Retinal pigment epithelial cell (primary cell): ENCODE data around the gene MANBA.
A peak's percentile ranks its signal among the peaks of the same experiment; 100 is the strongest.
"Not testable (repeated sequence)": the region's sequence is repeated elsewhere in the genome, so short reads cannot be mapped to it uniquely, and the experiment has no call there.

ENCODE experiments used
- DNase-seq: peaks from one replicate; pipeline ENCODE4 v3.0.0-alpha.2; 2010; ENCODE audit warnings: low read depth
- H3K4me3 ChIP-seq: 2 replicates; pipeline ENCODE4 v1.5.1; 2011; ENCODE audit warnings: mild to moderate bottlenecking, low read length, control low read depth, moderate library complexity
- TF ChIP-seq, protein P1 (sequence below): conservative IDR thresholded peaks from 2 replicates; pipeline ENCODE4 v1.5.1; 2011; ENCODE audit warnings: low read depth, low read length, control low read depth, inconsistent platforms

MANBA gene

DNA sequence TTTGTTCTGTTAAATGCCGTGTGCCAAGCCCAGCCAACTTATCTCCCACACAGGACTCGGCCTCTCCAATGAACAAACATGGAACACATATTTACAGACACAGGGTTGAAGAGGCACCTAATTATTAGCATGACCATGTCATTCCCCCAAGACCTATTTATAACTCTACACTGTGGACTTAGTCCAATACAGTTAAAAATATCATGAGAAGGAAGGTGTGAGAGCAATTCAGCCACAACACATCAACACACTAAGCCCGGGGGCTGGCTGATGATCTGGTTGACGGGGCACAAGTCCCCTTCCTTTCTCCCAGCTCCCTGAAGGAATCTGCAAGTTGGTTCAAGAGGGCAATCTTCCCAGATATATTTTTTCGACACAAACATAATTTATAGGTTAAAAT, 28.1 kb downstream of the MANBA start:
- no peak for DNase-seq
- TF ChIP-seq, protein P1, sequence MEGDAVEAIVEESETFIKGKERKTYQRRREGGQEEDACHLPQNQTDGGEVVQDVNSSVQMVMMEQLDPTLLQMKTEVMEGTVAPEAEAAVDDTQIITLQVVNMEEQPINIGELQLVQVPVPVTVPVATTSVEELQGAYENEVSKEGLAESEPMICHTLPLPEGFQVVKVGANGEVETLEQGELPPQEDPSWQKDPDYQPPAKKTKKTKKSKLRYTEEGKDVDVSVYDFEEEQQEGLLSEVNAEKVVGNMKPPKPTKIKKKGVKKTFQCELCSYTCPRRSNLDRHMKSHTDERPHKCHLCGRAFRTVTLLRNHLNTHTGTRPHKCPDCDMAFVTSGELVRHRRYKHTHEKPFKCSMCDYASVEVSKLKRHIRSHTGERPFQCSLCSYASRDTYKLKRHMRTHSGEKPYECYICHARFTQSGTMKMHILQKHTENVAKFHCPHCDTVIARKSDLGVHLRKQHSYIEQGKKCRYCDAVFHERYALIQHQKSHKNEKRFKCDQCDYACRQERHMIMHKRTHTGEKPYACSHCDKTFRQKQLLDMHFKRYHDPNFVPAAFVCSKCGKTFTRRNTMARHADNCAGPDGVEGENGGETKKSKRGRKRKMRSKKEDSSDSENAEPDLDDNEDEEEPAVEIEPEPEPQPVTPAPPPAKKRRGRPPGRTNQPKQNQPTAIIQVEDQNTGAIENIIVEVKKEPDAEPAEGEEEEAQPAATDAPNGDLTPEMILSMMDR: no peak
- no peak overlapping the region for H3K4me3 ChIP-seq

DNA sequence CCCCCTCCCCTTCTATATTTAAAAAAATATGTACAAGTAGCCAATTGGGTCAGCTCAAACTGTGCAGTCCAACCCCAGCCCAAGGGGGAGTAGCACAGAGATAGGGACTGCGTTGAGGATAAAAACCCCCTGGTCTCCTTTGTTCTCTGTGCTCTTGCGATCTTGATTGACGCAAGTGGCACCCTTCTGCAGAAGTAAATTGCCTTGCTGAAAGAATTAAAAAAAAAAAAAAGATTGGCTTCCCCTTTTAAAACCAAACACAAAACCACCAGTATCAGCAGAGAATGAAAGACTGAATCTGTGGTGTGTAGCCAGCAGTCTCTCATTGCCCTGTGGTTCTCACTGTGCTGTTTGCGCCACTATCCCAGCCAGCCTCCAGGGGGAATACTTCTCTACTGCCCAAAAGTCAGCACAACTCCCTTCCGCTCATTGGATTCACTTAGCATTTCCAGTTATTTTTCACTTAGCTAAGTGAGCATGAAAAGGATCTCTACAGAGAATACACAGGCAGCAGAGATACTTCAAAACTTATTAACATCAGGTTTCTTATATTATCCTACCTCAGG, 29.7 kb downstream of the MANBA start:
- no peak for DNase-seq
- H3K4me3 ChIP-seq: no peak overlapping the region
- TF ChIP-seq, protein P1: peak; percentile 26

DNA sequence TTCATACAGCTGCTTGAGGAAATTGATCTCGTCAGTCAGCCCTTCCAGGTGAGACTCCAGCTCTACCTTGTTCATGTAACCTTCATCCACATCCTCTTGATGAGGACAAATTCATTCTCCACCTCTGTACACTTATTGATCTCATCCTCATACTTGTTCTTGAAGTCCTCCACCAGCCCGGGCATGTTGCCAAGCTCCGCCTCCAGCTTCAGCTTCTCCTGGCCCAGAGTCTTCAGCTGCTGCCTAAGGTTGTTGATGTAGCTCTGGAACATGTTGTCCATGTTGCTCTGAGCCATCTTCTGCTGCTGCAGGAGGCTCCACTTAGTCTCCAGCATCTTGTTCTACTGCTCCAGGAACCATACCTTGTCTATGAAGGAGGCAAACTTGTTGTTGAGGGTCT, 31.3 kb downstream of the MANBA start:
- not testable (repeated sequence) for DNase-seq, H3K4me3 ChIP-seq

DNA sequence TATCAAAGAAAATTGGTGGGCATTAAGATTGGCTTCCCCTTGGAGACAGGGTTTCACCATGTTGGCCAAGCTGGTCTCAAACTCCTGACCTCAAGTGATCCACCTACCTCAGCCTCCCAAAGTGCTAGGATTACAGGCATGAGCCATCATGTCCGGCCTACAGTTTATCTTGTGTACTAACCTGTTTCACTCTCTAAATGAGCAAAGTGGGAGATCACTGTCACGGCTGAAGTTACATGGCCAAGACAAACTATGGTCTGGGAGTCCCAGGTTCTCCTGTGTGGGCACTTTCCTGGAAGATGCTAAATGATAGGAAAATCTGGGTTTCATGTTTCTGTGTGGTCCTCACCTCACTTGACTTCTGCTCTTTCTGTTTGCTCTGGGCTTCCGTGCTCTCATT, 33.8 kb downstream of the MANBA start:
- H3K4me3 ChIP-seq, DNase-seq: not testable (repeated sequence)

DNA sequence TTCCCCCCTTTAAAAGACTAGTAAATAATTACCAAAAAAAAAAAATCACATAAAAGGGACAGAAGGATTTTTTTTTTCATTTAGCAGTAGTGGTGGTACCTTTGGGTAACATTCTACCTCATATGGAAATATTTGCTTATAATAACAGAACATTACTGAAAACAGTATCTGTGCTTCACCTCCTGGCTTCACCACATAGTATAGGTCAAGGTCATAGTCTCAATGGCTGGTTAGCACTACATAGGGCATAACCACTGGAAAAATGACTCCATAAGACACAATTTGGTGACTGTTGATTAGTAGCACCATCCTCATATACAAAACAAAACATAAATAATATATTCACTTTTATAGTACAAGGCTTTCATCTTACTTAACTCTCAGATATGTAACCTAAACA, 34.7 kb downstream of the MANBA start:
- no peak for DNase-seq
- H3K4me3 ChIP-seq: no peak overlapping the region
- TF ChIP-seq, protein P1: no peak

DNA sequence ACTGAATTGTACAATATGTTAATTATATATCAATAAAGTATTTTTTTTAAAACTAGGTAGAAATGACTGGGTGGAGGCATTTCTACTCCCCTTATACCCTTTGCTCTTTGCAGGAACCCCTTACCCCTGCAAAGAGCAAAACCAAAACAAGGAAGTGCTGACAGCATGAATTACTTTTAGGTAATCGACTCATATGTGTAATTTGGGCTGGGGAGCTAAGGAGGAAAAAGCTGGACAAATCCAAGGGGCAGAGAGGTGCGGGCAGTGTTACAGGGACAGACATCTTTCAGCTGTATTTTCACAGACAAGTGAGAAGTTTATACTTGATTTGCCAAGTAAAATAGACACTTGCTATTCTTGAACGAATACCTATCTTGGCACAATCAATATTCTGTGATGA, 35.5 kb downstream of the MANBA start:
- TF ChIP-seq, protein P1: no peak
- H3K4me3 ChIP-seq: no peak overlapping the region
- no peak for DNase-seq

DNA sequence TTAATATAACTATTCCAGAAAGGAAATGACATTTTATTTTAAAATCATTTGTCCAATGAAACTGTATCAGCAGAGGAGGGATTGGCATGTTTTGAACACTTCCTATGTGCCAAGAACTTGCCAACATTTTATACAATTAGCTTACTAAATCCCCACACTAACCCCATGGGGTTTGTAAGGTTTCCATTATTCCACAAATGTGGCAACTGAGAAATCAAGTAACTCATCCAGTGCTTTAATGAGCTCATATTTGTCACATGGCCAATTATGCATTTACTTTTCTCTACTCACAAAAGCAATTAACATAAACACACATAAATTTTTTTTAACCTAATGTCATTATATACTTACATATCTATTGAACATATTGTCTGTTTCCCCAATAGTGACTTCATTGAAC, 37.3 kb downstream of the MANBA start:
- H3K4me3 ChIP-seq: no peak overlapping the region
- DNase-seq: no peak
- TF ChIP-seq, protein P1: no peak

DNA sequence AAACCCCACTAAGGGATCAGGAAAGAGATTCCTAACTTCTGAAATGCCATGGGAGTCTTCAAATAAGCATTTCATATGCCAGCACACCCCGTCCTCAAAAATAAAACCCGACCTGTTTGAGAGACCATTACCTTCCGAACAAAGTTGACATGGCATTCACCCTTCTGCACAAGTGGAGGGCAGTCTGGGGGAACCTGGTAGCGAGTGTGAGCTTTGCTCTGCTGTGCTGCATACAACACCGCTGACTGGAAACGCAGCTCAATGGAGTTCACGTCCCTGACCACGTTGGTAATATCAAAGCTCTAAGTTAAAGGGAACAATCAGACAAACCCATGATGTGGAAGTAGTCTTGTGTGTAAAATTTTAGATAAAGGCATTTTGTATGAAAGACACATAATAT, 38.0 kb downstream of the MANBA start:
- TF ChIP-seq, protein P1: no peak
- H3K4me3 ChIP-seq: no peak overlapping the region
- DNase-seq: no peak

DNA sequence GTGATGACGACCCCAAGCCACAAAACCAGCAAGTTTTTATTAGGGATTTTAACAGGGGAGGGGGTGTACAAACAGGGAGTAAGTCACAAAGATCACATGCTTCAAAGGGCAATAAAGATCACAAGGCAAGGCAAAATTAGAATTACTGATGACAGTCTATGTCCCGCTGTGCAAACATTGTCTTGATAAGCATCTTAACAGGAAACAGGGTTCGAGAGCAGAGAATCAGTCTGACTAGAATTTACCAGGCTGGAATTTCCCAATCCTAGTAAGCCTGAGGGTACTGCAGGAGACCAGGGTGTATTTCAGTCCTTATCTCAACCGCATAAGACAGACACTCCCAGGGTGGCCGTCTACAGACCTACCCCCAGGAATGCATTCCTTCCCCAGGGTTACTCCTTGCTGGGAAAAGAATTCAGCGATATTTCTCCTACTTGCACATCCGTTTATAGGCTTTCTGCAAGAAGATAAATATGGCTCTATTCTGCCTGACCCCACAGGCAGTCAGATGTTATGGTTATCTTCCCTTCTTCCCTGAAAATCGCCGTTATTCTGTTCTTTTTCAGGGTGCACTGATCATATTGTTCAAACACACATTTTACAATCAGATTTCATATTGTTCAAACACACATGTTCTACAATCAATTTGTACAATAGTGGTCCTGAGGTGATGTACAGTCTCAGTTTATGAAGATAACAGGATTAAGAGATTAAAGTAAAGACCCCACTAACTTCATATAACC, 41.8 kb downstream of the MANBA start:
- DNase-seq, H3K4me3 ChIP-seq: not testable (repeated sequence)
